Endothelial cell of umbilical vein (primary cell): ENCODE data around the gene ANKRD35.

Experiments used
- CTCF ChIP-seq, 2 donors: IDR thresholded peaks; 1 replicate in 1 of 2; 2 replicates in 1 of 2; pipeline ENCODE4 v1.5.1; 2011; ENCODE audit warnings: low read length in 2 of 2, mild to moderate bottlenecking in 2 of 2, moderate library complexity in 2 of 2, control low read depth in 1 of 2, inconsistent platforms in 1 of 2, low read depth in 1 of 2; ENCODE audit not compliant: insufficient read depth in 1 of 2; ENCODE audit errors: extremely low read depth in 1 of 2
- EZH2 ChIP-seq: IDR thresholded peaks from 2 replicates; pipeline ENCODE4 v1.6.1; 2012; ENCODE audit warnings: borderline replicate concordance, low read depth, mild to moderate bottlenecking, moderate library complexity, low read length, inconsistent platforms; ENCODE audit not compliant: severe bottlenecking
- JUN ChIP-seq: IDR thresholded peaks from 2 replicates; pipeline ENCODE4 v1.6.1; 2011; ENCODE audit warnings: borderline replicate concordance, low read depth; ENCODE audit not compliant: insufficient read length, insufficient read depth
- POLR2A ChIP-seq: IDR thresholded peaks from 2 replicates; pipeline ENCODE4 v1.6.1; 2012; ENCODE audit warnings: low read depth, mild to moderate bottlenecking, control low read depth, low read length
- POLR2AphosphoS5 ChIP-seq: IDR thresholded peaks from 2 replicates; pipeline ENCODE4 v1.6.1; 2012; ENCODE audit warnings: low read depth, mild to moderate bottlenecking, control low read depth, low read length, moderate library complexity; ENCODE audit not compliant: insufficient read depth
- TF ChIP-seq, protein P1 (sequence below): IDR thresholded peaks from 2 replicates; pipeline ENCODE4 v1.6.1; 2011; ENCODE audit not compliant: insufficient read depth, insufficient read length

GRCh38 chr1:145858901-145859490 lies 26.7 kb downstream of the ANKRD35 start, which contains the start of gene PIAS3:
- no peak for TF ChIP-seq CTCF (IDR thresholded peaks at IDR 0.05; ENCODE audit: extremely low read depth in 1 of 2, insufficient read depth in 1 of 2, low read depth in 1 of 2, low read length in 2 of 2)
- TF ChIP-seq, protein P1, sequence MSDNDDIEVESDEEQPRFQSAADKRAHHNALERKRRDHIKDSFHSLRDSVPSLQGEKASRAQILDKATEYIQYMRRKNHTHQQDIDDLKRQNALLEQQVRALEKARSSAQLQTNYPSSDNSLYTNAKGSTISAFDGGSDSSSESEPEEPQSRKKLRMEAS: no peak
- no peak for TF ChIP-seq JUN
- TF ChIP-seq POLR2A: no peak
- no peak for TF ChIP-seq EZH2
- no peak for TF ChIP-seq POLR2AphosphoS5
